ENCODE results near the gene IDH3B.

IDH3B gene

GRCh38 chr20:2612073-2612472 lies 51.9 kb downstream of the IDH3B start:
- no peak for DNase-seq

GRCh38 chr20:2610941-2611720 lies 52.9 kb downstream of the IDH3B start:
- DNase-seq: no peak

GRCh38 chr20:2610326-2610725 lies 53.7 kb downstream of the IDH3B start:
- DNase-seq: no peak

All from NCI-H226 (cell line).